Measurements from ENCODE around the gene RRP9.

RRP9 gene

DNA sequence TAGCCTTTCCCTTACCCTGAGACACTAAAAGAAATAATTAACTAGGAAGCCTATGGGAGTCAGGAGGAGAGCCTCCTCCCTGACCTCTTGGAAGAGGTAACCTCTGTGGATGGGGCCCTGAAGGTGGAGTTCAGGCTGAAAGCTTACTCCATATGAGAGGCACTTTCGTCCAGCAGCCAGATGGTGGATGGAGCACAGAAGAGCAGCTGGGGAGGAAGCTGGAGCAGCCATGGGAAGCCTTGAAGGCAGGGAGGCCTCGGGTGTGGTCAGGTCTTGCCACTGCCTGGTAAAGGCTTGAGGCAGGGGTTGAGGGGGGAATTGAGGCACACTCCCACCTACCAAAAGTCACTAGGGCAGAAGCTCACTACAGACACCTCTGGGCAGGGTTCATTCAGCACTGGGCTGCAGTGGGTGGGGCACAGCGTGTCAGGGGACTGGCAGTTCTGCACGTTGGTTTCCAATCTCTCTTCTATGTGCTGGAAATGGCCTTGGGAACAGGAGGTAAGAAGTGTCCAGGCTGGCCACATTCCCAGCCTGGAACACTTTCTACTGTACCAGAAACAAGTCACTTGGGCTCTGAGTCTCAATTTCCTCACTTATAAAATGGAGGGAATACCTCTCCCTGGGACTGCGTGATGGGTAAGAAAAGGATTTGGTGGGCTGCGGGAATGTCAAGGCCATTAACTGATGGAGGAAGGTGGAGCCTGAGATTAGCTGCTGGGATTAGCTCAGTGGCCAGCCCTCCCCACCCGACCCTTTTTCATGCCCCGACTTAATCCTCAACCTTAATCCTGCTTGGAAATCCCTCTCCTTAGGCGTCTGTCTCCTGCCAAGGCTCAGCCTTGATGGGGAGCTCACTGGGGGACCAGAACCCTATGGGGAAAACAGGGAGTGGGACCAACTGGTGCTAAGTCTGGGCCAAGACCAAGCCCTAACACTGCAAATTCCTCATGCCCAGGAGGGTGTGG, 20.2 kb upstream of the RRP9 start:
- H3K36me3 ChIP-seq (ENCODE audit: insufficient read depth): no peaks in the 10 kb centered on the region
- no peaks in the 10 kb centered on the region for H4K20me1 ChIP-seq (ENCODE audit: insufficient read depth)
- no peak overlapping the region for H2AFZ ChIP-seq (ENCODE audit: low read depth)
- TF ChIP-seq, protein P1, sequence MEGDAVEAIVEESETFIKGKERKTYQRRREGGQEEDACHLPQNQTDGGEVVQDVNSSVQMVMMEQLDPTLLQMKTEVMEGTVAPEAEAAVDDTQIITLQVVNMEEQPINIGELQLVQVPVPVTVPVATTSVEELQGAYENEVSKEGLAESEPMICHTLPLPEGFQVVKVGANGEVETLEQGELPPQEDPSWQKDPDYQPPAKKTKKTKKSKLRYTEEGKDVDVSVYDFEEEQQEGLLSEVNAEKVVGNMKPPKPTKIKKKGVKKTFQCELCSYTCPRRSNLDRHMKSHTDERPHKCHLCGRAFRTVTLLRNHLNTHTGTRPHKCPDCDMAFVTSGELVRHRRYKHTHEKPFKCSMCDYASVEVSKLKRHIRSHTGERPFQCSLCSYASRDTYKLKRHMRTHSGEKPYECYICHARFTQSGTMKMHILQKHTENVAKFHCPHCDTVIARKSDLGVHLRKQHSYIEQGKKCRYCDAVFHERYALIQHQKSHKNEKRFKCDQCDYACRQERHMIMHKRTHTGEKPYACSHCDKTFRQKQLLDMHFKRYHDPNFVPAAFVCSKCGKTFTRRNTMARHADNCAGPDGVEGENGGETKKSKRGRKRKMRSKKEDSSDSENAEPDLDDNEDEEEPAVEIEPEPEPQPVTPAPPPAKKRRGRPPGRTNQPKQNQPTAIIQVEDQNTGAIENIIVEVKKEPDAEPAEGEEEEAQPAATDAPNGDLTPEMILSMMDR (conservative IDR thresholded peaks at IDR 0.05; ENCODE audit: low read depth, low read length): no peak
- no peaks in the 10 kb centered on the region for H3K27me3 ChIP-seq (ENCODE audit: insufficient read depth, low read depth)
- H3K4me3 ChIP-seq (IDR thresholded peaks at IDR 0.05; ENCODE audit: insufficient read depth, low read depth, low read length): no peak overlapping the region
- H3K9ac ChIP-seq: no peak overlapping the region
- no peaks in the 10 kb centered on the region for H3K79me2 ChIP-seq (ENCODE audit: insufficient read depth, low read depth)
- H3K4me2 ChIP-seq: no peak overlapping the region
- no peaks in the 10 kb centered on the region for H3K4me1 ChIP-seq (ENCODE audit: low read depth, poor library complexity, severe bottlenecking)
- H3K27ac ChIP-seq: no peak overlapping the region

DNA sequence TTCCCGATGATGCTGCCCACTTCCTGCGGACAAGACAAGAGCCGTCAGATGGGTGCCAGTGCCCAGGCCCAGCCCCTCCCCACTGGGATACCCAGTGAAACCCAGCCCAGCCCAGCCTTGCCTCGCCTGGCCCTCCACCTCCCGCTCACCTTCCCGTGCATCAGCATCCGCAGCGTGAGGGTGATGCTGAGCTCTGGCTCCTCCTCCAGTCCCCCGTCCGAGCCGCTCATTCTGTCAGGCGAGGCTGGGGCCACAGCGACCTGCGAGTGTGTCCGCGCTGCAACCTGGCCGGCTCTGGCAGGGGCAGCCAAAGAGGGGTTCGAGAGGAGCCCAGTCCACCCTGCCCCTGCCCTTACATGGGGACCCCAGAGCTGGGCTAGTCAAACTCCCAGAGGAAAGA, 19.3 kb upstream of the RRP9 start:
- no peak overlapping the region for H3K4me3 ChIP-seq (IDR thresholded peaks at IDR 0.05; ENCODE audit: insufficient read depth, low read depth, low read length)
- H3K27ac ChIP-seq: no peak overlapping the region
- H3K9ac ChIP-seq: no peak overlapping the region
- H3K27me3 ChIP-seq (ENCODE audit: insufficient read depth, low read depth): no peaks in the 10 kb centered on the region
- H2AFZ ChIP-seq (ENCODE audit: low read depth): no peak overlapping the region
- no peaks in the 10 kb centered on the region for H4K20me1 ChIP-seq (ENCODE audit: insufficient read depth)
- no peaks in the 10 kb centered on the region for H3K4me1 ChIP-seq (ENCODE audit: low read depth, poor library complexity, severe bottlenecking)
- no peaks in the 10 kb centered on the region for H3K79me2 ChIP-seq (ENCODE audit: insufficient read depth, low read depth)
- H3K36me3 ChIP-seq (ENCODE audit: insufficient read depth): no peaks in the 10 kb centered on the region
- H3K4me2 ChIP-seq: no peak overlapping the region
- TF ChIP-seq, protein P1 (conservative IDR thresholded peaks at IDR 0.05; ENCODE audit: low read depth, low read length): no peak

DNA sequence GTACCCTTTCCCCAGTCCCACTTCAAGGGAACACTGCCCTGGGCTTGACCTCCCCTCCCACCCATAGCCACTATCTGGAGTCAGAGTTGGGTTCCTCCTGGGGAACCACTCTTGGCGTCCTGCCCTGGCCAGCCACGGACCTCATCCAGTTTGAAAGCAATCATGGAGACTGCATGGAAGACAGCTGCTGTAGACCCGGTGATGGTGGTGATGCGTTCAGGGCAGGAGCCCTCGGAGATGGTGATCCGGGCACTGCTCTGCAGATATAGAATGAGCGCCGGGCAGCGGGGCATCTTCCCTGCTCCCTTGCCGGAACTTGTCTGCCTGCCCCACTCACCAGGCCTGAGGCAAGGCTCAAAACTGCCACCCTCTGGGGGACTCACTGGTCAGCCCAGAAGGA, 18.7 kb upstream of the RRP9 start:
- TF ChIP-seq, protein P1 (conservative IDR thresholded peaks at IDR 0.05; ENCODE audit: low read depth, low read length): no peak
- H3K79me2 ChIP-seq (ENCODE audit: insufficient read depth, low read depth): no peaks in the 10 kb centered on the region
- H3K27me3 ChIP-seq (ENCODE audit: insufficient read depth, low read depth): no peaks in the 10 kb centered on the region
- no peaks in the 10 kb centered on the region for H4K20me1 ChIP-seq (ENCODE audit: insufficient read depth)
- no peak overlapping the region for H3K4me2 ChIP-seq
- H3K4me3 ChIP-seq (IDR thresholded peaks at IDR 0.05; ENCODE audit: insufficient read depth, low read depth, low read length): no peak overlapping the region
- H3K27ac ChIP-seq: no peak overlapping the region
- H2AFZ ChIP-seq (ENCODE audit: low read depth): no peak overlapping the region
- no peaks in the 10 kb centered on the region for H3K36me3 ChIP-seq (ENCODE audit: insufficient read depth)
- no peaks in the 10 kb centered on the region for H3K4me1 ChIP-seq (ENCODE audit: low read depth, poor library complexity, severe bottlenecking)
- H3K9ac ChIP-seq: no peak overlapping the region

DNA sequence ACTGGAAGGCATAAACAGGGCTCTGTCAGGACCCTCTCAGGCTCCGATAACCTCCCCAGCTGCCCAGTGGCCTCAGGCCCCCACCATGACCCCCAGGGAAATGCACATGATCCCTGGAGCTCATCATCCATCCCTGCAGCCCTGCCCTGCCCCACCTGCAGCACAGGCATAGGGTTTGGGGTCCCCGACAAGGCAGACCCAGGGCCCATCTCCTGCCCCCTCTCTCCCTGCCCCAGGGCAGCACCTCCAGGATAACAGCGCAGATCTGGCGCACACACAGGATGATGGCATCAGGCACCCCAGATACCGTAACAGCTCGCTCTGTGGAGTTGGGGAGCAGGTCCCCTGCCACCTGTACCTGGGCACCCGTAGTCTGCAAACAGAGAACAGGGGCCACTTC, 17.9 kb upstream of the RRP9 start:
- H3K4me1 ChIP-seq (ENCODE audit: low read depth, poor library complexity, severe bottlenecking): no peaks in the 10 kb centered on the region
- no peak overlapping the region for H3K9ac ChIP-seq

More for the DNA sequence above, 17.9 kb upstream of the RRP9 start:
- no peak overlapping the region for H3K4me2 ChIP-seq
- H3K36me3 ChIP-seq (ENCODE audit: insufficient read depth): no peaks in the 10 kb centered on the region
- H3K27ac ChIP-seq: no peak overlapping the region
- no peaks in the 10 kb centered on the region for H3K79me2 ChIP-seq (ENCODE audit: insufficient read depth, low read depth)
- H3K27me3 ChIP-seq (ENCODE audit: insufficient read depth, low read depth): no peaks in the 10 kb centered on the region; the same call in 1 of the 2 replicates
- H3K4me3 ChIP-seq (IDR thresholded peaks at IDR 0.05; ENCODE audit: insufficient read depth, low read depth, low read length): no peak overlapping the region
- TF ChIP-seq, protein P1 (conservative IDR thresholded peaks at IDR 0.05; ENCODE audit: low read depth, low read length): no peak
- no peaks in the 10 kb centered on the region for H4K20me1 ChIP-seq (ENCODE audit: insufficient read depth)
- H2AFZ ChIP-seq (ENCODE audit: low read depth): no peak overlapping the region

All from KMS-11 (cell line).